AG04449 (cell line): Measurements from ENCODE around the gene YAF2.

Experiments
- CTCF ChIA-PET: fragments of 350-600 bp; formaldehyde crosslinking; extraction: SDS; loops from one replicate; lab custom pipeline; 2021; ENCODE audit warnings: antibody characterized with exemption; lab: Yijun Ruan, JAX
- POLR2A ChIA-PET: fragments of 400-600, 350-600 bp; formaldehyde crosslinking; extraction: SDS; loops from one replicate; lab custom pipeline; 2020; ENCODE audit warnings: antibody characterized with exemption, inconsistent platforms; lab: Yijun Ruan, JAX
- DNase-seq: peaks from one replicate; pipeline ENCODE4 v3.0.0-alpha.2; 2010; ENCODE audit warnings: low read depth, low spot score
- H3K4me3 ChIP-seq: 2 replicates; pipeline ENCODE4 v1.5.1; 2011; ENCODE audit warnings: low read depth, mild to moderate bottlenecking, control low read depth, low read length
- TF ChIP-seq, protein P1 (sequence below): IDR thresholded peaks from one replicate; pipeline ENCODE4 v1.5.1; 2011; ENCODE audit warnings: mild to moderate bottlenecking, moderate library complexity, low read length, control low read depth, inconsistent platforms; ENCODE audit not compliant: insufficient read depth; ENCODE audit errors: missing control alignments

YAF2 gene

DNA sequence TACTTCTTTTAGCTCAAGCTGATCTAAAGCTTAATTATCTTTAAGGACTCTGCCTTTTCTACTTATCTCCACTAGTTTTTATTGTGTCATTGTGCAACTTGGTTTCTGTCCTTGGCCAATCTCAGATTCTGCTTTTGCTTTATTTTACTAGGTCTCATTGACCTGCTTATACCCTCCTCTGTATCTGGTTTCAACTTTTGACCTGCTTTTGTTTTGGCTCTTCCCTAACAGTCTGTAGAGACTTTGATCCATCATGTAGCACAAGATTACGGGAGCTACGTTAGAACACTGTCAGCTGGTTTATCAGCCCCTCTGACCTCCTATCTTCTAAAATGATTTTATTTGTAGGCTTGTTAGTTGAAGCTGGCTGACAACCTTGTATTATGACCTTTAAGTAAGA lies 44.2 kb upstream of the YAF2 start:
- ChIA-PET CTCF (interaction anchor here (1.8 kb wide), 1 partner anchor 90 kb away, joined by 4 read pairs; no protein-coding TSS in a partner anchor), POLR2A (no interaction called here)

DNA sequence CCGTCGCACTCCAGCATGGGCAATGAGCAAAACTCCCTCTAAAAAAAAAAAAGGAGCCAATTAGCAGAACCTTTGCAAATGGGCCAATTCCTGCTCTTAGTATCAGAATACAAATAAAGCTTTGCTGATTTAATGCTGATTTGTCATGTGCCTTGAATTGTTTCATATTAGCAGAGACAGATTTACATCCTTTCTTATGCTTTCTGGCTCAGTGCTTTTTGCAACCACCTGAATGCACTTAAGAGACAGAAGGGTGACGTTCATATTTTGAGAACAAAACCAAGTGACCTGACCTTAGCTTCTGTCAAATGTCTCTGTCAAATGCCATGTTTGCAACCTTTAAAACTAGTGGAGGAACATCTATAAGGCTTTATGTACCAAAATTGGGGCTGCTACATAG lies 43.8 kb upstream of the YAF2 start:
- DNase-seq: no peak
- ChIA-PET CTCF (interaction anchor here (1.8 kb wide), 1 partner anchor 90 kb away, joined by 4 read pairs; no protein-coding TSS in a partner anchor), POLR2A (no interaction called here)
- TF ChIP-seq, protein P1, sequence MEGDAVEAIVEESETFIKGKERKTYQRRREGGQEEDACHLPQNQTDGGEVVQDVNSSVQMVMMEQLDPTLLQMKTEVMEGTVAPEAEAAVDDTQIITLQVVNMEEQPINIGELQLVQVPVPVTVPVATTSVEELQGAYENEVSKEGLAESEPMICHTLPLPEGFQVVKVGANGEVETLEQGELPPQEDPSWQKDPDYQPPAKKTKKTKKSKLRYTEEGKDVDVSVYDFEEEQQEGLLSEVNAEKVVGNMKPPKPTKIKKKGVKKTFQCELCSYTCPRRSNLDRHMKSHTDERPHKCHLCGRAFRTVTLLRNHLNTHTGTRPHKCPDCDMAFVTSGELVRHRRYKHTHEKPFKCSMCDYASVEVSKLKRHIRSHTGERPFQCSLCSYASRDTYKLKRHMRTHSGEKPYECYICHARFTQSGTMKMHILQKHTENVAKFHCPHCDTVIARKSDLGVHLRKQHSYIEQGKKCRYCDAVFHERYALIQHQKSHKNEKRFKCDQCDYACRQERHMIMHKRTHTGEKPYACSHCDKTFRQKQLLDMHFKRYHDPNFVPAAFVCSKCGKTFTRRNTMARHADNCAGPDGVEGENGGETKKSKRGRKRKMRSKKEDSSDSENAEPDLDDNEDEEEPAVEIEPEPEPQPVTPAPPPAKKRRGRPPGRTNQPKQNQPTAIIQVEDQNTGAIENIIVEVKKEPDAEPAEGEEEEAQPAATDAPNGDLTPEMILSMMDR: no peak
- no peak overlapping the region for H3K4me3 ChIP-seq

More for the DNA sequence above, 44.2 kb upstream of the YAF2 start:
- TF ChIP-seq, protein P1: no peak
- no peak overlapping the region for H3K4me3 ChIP-seq
- DNase-seq: no peak

DNA sequence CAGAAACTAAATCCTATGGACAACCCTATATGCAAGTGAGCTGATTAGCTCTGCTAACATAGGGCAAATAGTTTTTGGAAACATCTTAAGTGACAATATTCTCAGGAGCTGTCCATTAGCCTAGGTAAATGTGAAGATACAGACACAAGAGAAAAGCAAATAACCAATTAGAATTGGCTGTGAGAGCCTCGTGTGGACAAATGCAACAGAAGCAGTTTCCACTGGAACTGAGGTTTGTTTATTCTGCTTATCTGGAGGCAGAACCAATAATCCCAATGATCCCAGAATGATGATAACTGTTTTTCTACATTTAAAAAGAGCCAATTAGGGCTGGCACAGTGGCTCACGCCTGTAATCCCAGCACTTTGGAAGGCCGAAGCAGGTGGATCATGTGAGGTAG lies 43.2 kb upstream of the YAF2 start:
- ChIA-PET CTCF (no interaction called here), POLR2A (no interaction called here)
- DNase-seq: no peak

GRCh38 chr12:42278128-42278510 lies 40.1 kb upstream of the YAF2 start:
- POLR2A ChIA-PET: no interaction called here
- TF ChIP-seq, protein P1: no peak
- no peak for DNase-seq
- CTCF ChIA-PET: no interaction called here
- no peak overlapping the region for H3K4me3 ChIP-seq

More for the DNA sequence above, 43.2 kb upstream of the YAF2 start:
- TF ChIP-seq, protein P1: no peak
- H3K4me3 ChIP-seq: no peak overlapping the region

- ChIA-PET CTCF (no interaction called here), POLR2A (no interaction called here)
- TF ChIP-seq, protein P1: no peak
- H3K4me3 ChIP-seq: no peak overlapping the region
- no peak for DNase-seq
Measured at GRCh38 chr12:42277396-42278127, 39.5 kb upstream of the YAF2 start.

DNA sequence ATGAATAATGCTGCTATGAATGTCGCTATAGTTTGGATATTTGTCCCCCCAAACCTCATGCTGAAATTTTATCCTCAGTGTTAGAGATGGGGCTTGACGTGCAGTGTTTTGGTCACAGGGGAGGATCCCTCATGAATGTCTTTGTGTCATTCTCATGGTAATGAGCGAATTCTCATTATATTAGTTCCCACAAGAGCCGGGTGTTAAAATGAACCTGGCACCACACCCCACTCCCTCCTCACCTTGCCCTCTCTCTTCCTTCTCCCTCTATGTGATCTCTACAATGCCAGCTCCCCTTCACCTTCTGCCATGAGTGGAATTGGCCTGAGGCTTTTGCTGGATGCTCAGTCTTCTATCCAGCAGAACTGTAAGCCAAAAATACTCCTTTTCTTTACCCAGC lies 37.5 kb upstream of the YAF2 start:
- no peak overlapping the region for H3K4me3 ChIP-seq
- DNase-seq: no peak

More for the DNA sequence above, 37.5 kb upstream of the YAF2 start:
- TF ChIP-seq, protein P1: no peak
- ChIA-PET CTCF (no interaction called here), POLR2A (no interaction called here)
